Testis (tissue), 2 donors: Measurements from ENCODE around the gene CEP350.

Experiments
- CTCF ChIP-seq, 3 experiments: fragments of 450-650 bp in 2 of 3; fragments of 200-600 bp in 1 of 3; sonication (generic) in 1 of 3; IDR thresholded peaks; one replicate each; pipeline ENCODE4 v1.5.1; 2016 to 2019; ENCODE audit warnings: antibody characterized with exemption in 3 of 3, mild to moderate bottlenecking in 2 of 3, moderate library complexity in 1 of 3
- POLR2A ChIP-seq: fragments of 450-650 bp; IDR thresholded peaks from one replicate; pipeline ENCODE4 v1.6.1; 2017; ENCODE audit warnings: antibody characterized with exemption, mild to moderate bottlenecking, moderate library complexity

DNA sequence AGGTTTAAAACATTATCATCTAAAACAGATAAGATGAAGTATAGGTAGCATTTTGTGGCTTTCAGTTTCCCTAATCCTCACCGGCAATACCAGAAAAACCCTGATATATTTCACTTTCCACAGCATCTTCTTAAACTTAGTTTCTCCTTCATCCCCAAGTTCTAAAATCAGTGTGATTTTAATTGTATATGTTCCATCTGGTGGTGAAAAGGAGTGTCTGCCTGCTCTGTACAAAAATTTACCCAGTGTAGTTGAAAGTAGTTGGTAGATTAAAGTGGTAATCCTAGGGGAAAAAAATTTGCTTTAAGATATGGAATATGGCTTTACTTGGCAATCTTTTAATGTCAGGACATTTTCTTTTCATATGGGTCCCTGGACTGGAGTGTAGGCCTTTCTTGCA, 74.3 kb downstream of the CEP350 start:
- TF ChIP-seq CTCF (IDR thresholded peaks at IDR 0.05) (peak in 1 of 3 experiments; percentile 17), POLR2A (no peak)
